HepG2 (cell line): Measurements from ENCODE around the gene CPED1.

ENCODE experiments used
- AFF4 ChIP-seq: sonication (generic); formaldehyde crosslinking; IDR thresholded peaks from 2 replicates; pipeline ENCODE4 v1.4.0; 2020; ENCODE audit warnings: missing genetic modification reagents
- CTCF ChIP-seq: sonication (generic); formaldehyde crosslinking; IDR thresholded peaks from 2 replicates; pipeline ENCODE4 v1.5.0; 2020; ENCODE audit warnings: mild to moderate bottlenecking, missing genetic modification reagents, moderate library complexity
- GTF2F1 ChIP-seq: fragments of 150-350 bp; IDR thresholded peaks from 2 replicates; pipeline ENCODE4 v1.6.1; 2014; ENCODE audit warnings: low read length
- USF2 ChIP-seq, 2 experiments: sonication (generic) in 1 of 2; formaldehyde crosslinking in 1 of 2; IDR thresholded peaks; 2 replicates each; pipeline versions ENCODE4 v1.5.1 to v1.6.1; 2011 to 2020; ENCODE audit warnings: borderline replicate concordance in 1 of 2, low read depth in 1 of 2, low read length in 1 of 2, mild to moderate bottlenecking in 1 of 2, missing genetic modification reagents in 1 of 2, moderate library complexity in 1 of 2
- ZFP36L1 ChIP-seq: sonication (generic); formaldehyde crosslinking; IDR thresholded peaks from 2 replicates; pipeline ENCODE4 v1.8.0; 2022; ENCODE audit warnings: mild to moderate bottlenecking, missing genetic modification reagents, moderate library complexity
- ZNF263 ChIP-seq: sonication (generic); formaldehyde crosslinking; IDR thresholded peaks from 2 replicates; pipeline ENCODE4 v1.4.0; 2020; ENCODE audit warnings: missing genetic modification reagents
- ZNF556 ChIP-seq: sonication (generic); formaldehyde crosslinking; IDR thresholded peaks from 2 replicates; pipeline ENCODE4 v1.4.0; 2020; ENCODE audit warnings: mild to moderate bottlenecking, missing genetic modification reagents, borderline replicate concordance

GRCh38 chr7:121076350-121077164, 88.0 kb downstream of the CPED1 start:
- no peak for TF ChIP-seq USF2 (IDR thresholded peaks at IDR 0.05; ENCODE audit: low read depth, low read length)
- no peak for TF ChIP-seq USF2 (CRISPR knock-in tag; IDR thresholded peaks at IDR 0.05; ENCODE audit: borderline replicate concordance)
- TF ChIP-seq ZNF556 (CRISPR knock-in tag), result no peak
- no peak for TF ChIP-seq CTCF
- no peak for TF ChIP-seq ZFP36L1 (CRISPR knock-in tag)
- no peak for TF ChIP-seq ZNF263 (CRISPR knock-in tag)
- TF ChIP-seq GTF2F1, result no peak
- no peak for TF ChIP-seq AFF4 (CRISPR knock-in tag)
